Measurements from ENCODE around the gene BAG5. TPM values are rescaled to one million over a fixed set of nuclear protein-coding genes. Genes with fewer than 3 reads are reported as not detected.
"Not testable (repeated sequence)": the region's sequence is repeated elsewhere in the genome, so short reads cannot be mapped to it uniquely, and the experiment has no call there.

Gene BAG5
- total RNA-seq, 1 donor from 2014 or later, result 24.2 TPM

GRCh38 chr14:103522649-103523574 is 39.5 kb downstream of the BAG5 start, which contains the start of gene CKB:
Gene CKB (minus strand): TSS chr14:103522830. CDS start chr14:103522493, 337 bp downstream.
- peak; percentile 57 for DNase-seq (ENCODE audit: low spot score)

- no peak for DNase-seq (ENCODE audit: low spot score)
Measured at GRCh38 chr14:103521951-103522563, 40.4 kb downstream of the BAG5 start.

GRCh38 chr14:103521438-103521950 is 41.0 kb downstream of the BAG5 start:
- DNase-seq (ENCODE audit: low spot score), result no peak

- peak; percentile 70 for DNase-seq (ENCODE audit: low spot score)
Measured at GRCh38 chr14:103520657-103521437, 41.6 kb downstream of the BAG5 start.

GRCh38 chr14:103520269-103520656 is 42.2 kb downstream of the BAG5 start:
- no peak for DNase-seq (ENCODE audit: low spot score)

GRCh38 chr14:103519837-103520212 is 42.6 kb downstream of the BAG5 start:
- DNase-seq (ENCODE audit: low spot score), result no peak

- DNase-seq (ENCODE audit: low spot score), result no peak
Measured at GRCh38 chr14:103519043-103519836, 43.2 kb downstream of the BAG5 start.

- DNase-seq (ENCODE audit: low spot score), result peak; percentile 61
Measured at GRCh38 chr14:103518422-103519042, 43.9 kb downstream of the BAG5 start.

- no peak for DNase-seq (ENCODE audit: low spot score)
Measured at GRCh38 chr14:103517721-103518421, 44.6 kb downstream of the BAG5 start.

- no peak for DNase-seq (ENCODE audit: low spot score)
Measured at GRCh38 chr14:103517174-103517566, 45.3 kb downstream of the BAG5 start.

- no peak for DNase-seq (ENCODE audit: low spot score)
Measured at GRCh38 chr14:103516426-103517173, 45.9 kb downstream of the BAG5 start.

- no peak for DNase-seq (ENCODE audit: low spot score)
Measured at GRCh38 chr14:103514596-103515421, 47.6 kb downstream of the BAG5 start.

- DNase-seq (ENCODE audit: low spot score), result peak; percentile 45
Measured at GRCh38 chr14:103512701-103513611, 49.5 kb downstream of the BAG5 start.

- not testable (repeated sequence) for DNase-seq (ENCODE audit: low spot score)
Measured at GRCh38 chr14:103512180-103512579, 50.3 kb downstream of the BAG5 start.

GRCh38 chr14:103510724-103511693 is 51.4 kb downstream of the BAG5 start:
- no peak for DNase-seq (ENCODE audit: low spot score)

Measured in mucosa of gallbladder (tissue), 1 donor.